HG03558 (cell line): ENCODE data around the gene UFM1.
"Not testable (repeated sequence)": the region's sequence is repeated elsewhere in the genome, so short reads cannot be mapped to it uniquely, and the experiment has no call there.

Source experiments
- ATAC-seq: cut with Tn5 transposase; IDR thresholded peaks from one replicate; pipeline ENCODE4 v1.9.1; 2021; ENCODE audit warnings: moderate number of reproducible peaks; ENCODE audit not compliant: unreplicated experiment; ENCODE audit errors: extremely low read depth

UFM1 gene

GRCh38 chr13:38363746-38364145 lies 14.1 kb downstream of the UFM1 start:
- not testable (repeated sequence) for ATAC-seq

GRCh38 chr13:38365661-38366060 lies 16.0 kb downstream of the UFM1 start:
- ATAC-seq: no peak

- ATAC-seq: no peak
These were observed 17.4 kb downstream of the UFM1 start for GRCh38 chr13:38366954-38367645.

- no peak for ATAC-seq
These were observed 19.4 kb downstream of the UFM1 start for GRCh38 chr13:38369058-38369457.

- not testable (repeated sequence) for ATAC-seq
These were observed 20.4 kb downstream of the UFM1 start for GRCh38 chr13:38370096-38370495.

- ATAC-seq: no peak
These were observed 23.3 kb downstream of the UFM1 start for GRCh38 chr13:38372820-38373383.

- ATAC-seq: no peak
These were observed 26.9 kb downstream of the UFM1 start for GRCh38 chr13:38376546-38376945.

- no peak for ATAC-seq
These were observed 32.2 kb downstream of the UFM1 start for GRCh38 chr13:38381890-38382289.

- no peak for ATAC-seq
These were observed 33.3 kb downstream of the UFM1 start for GRCh38 chr13:38382946-38383345.

- ATAC-seq: no peak
These were observed 34.5 kb downstream of the UFM1 start for GRCh38 chr13:38384171-38384570.

- ATAC-seq: no peak
These were observed 35.7 kb downstream of the UFM1 start for GRCh38 chr13:38385153-38385891.

- no peak for ATAC-seq
These were observed 36.8 kb downstream of the UFM1 start for GRCh38 chr13:38386421-38386820.

GRCh38 chr13:38391341-38391740 lies 41.7 kb downstream of the UFM1 start:
- ATAC-seq: no peak

- no peak for ATAC-seq
These were observed 45.3 kb downstream of the UFM1 start for GRCh38 chr13:38394777-38395496.

GRCh38 chr13:38395497-38395788 lies 45.8 kb downstream of the UFM1 start:
- no peak for ATAC-seq

- no peak for ATAC-seq
These were observed 49.3 kb downstream of the UFM1 start for GRCh38 chr13:38398711-38399493.

GRCh38 chr13:38399535-38399934 lies 49.9 kb downstream of the UFM1 start:
- no peak for ATAC-seq

- ATAC-seq: no peak
These were observed 51.6 kb downstream of the UFM1 start for GRCh38 chr13:38401276-38401675.

GRCh38 chr13:38405216-38405615 lies 55.6 kb downstream of the UFM1 start:
- no peak for ATAC-seq

GRCh38 chr13:38409771-38410170 lies 60.1 kb downstream of the UFM1 start:
- ATAC-seq: no peak
